Heart left ventricle (tissue), 13 donors: ENCODE data around the gene ABR.

Experiments used
- CTCF ChIP-seq, 12 donors: fragments of 200-600 bp; sonication (generic) in 4 of 12; IDR thresholded peaks; one replicate each; pipeline versions ENCODE4 v1.5.0 to v1.8.0; 2018 to 2022; ENCODE audit warnings: antibody characterized with exemption in 12 of 12, mild to moderate bottlenecking in 5 of 12
- POLR2A ChIP-seq, 2 donors: fragments of 450-650 bp; IDR thresholded peaks; one replicate each; pipeline ENCODE4 v1.6.1; 2017; ENCODE audit warnings: antibody characterized with exemption in 2 of 2, mild to moderate bottlenecking in 2 of 2, moderate library complexity in 2 of 2
- donor health status: ischemic (EF 13 %, LVEDD 7.1; RV severe dilation, severe dysfunction).
- donor health status: DM: no; HTN: yes; CAD: no.
- donor health status: DM: no; HTN: no; CAD: no.
- donor health status: ischemic (EF 25% LVEDD 6.9; RV normal size, moderate dysfunction).
- donor health status: ischemic (EF 25% LVEDD 5.7; RV mildly dilated, moderate dysfunction).
- donor health status: ischemic (EF 35%, LVEDD 5.7; RV mildly dilated, moderate dysfunction).
- donor health status: nonischemic (EF 11% LVEDD 7.7; RV severe dilation, severe dysfunction).
- donor health status: DM: yes; HTN: yes; CAD: no.
- donor health status: PGD.
- donor health status: ischemic (EF 29% LVEDD 5.4; RV normal size, mild dysfunction).
- donor health status: nonischemic (EF 23%, LVEDD 6.1; RV moderate dilation, normal function).

GRCh38 chr17:962670-963069 lies 217.1 kb downstream of the ABR start:
- TF ChIP-seq CTCF (IDR thresholded peaks at IDR 0.05) (no peak), POLR2A (IDR thresholded peaks at IDR 0.05) (no peak)
